GM15510 (cell line): ENCODE data around the gene PSMB9.

Experiments
- POLR2A ChIP-seq: IDR thresholded peaks from 3 replicates; pipeline ENCODE4 v1.6.1; 2011; ENCODE audit warnings: borderline replicate concordance; ENCODE audit not compliant: insufficient read length; ENCODE audit errors: extremely low read depth

PSMB9 gene

GRCh38 chr6:32847795-32848194 is 6.2 kb upstream of the PSMB9 start:
- no peak for TF ChIP-seq POLR2A

DNA sequence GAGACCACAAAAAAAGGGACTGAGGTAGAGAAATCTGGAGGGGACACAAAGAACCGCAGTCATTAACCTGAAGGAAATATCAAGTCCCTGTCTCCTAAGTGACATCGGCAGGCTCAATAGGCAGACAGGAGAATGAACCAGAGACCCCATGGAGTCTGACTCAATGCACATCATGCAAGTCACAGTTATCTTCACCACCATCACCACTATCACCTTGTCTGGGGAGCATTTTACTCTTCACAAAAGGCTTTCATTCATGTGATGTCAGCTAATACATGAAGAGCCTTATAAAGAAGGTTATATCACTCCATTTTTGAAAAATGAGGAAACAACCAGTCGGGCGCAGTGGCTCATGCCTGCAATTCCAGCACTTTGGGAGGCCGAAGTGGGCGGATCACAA is 4.9 kb upstream of the PSMB9 start:
- TF ChIP-seq POLR2A, result no peak

DNA sequence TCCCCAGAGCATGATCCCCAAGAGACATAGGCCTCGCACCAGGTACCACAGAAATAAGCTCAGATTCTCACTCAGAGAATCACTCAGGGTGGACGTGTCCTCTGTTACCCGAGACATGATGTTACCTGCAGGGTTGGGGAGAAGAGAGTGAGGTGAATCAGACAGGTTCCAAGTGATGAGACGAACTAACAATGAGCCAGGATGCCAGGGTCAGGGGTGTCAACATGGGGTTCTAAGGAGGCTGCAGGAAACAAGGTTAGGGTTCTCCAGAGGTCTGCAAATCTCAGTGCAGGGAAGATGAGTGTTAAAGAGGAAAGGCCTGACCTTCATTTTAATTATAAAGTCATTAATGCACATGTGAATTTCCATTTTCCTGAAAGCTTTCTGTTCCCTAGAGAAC is 3.0 kb upstream of the PSMB9 start:
- TF ChIP-seq POLR2A, result peak; percentile 15

DNA sequence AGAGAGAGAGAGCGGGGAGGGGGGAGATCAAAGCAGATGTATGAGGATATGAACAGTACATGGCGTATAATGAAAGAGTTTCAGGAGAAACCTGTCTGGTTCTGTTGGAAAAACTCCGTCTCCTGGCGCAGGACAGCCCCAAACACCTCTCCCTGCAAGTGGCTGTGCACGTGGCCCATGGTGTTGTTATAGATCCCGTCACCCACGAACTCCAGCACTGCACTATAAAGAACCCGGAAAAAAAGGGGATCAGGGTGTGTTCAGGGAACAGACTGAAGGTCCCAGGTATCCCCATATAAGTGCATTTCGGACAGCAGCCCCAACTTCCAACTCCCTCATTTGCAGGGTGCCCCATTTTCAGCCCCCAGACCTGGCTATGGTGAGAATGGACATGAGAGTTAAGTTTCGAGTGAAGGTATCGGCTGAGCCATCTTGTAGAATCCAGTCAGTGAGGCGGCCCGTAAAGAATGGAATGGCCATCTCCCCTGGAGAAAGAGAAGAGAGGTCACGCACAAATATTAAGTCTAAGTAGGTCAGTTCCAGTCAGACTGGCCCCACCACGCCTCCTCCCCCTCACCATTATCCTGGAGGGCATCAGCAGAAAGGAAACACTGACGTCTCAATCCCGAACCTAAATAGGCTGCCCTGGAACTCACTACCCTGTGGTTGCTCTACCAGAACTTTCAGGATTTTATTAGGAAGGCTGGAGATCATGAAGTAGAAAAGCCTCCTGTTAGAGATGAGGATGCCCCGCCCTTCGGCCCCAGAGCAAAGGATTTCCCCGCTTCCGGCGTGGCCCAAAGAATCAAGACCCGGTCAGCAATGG is 1.8 kb upstream of the PSMB9 start:
- TF ChIP-seq POLR2A, result no peak

GRCh38 chr6:32852844-32853540 is 1.0 kb upstream of the PSMB9 start:
- TF ChIP-seq POLR2A, result peak; percentile 31

- TF ChIP-seq POLR2A, result peak; percentile 14
These were observed 585 bp downstream of the PSMB9 start for GRCh38 chr6:32854376-32855178.

- TF ChIP-seq POLR2A, result no peak
These were observed 1.6 kb downstream of the PSMB9 start for GRCh38 chr6:32855467-32856174.

DNA sequence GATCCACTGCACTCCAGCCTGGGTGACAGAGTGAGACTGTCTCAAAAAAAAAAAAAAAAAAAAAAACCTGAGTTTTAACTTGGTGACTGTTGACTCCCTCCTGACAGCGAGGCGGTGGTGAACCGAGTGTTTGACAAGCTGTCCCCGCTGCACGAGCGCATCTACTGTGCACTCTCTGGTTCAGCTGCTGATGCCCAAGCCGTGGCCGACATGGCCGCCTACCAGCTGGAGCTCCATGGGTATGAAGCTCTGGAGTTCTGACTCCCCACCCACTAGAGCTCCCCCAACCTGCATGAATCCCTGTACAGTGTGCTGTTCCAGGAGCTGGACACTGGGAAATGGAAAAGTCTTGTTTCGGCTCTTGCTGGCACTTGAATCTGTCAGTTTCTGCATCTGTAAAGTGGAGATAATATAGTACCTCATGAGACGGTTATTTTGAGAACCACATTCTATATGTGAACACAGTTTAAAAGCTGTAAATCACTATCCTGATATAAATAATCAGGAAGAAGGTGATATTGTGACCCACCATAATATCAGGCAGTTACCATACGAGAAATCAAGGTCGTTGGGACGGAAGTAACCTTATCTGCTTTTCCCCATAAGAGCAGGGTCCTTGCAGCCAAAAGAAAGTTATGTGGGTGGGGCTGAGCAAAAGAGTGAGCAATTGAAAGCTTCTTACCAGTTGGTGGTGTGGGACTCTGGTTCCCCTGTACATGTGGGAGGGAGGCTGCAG is 3.3 kb downstream of the PSMB9 start:
- no peak for TF ChIP-seq POLR2A

GRCh38 chr6:32858194-32858593 is 4.2 kb downstream of the PSMB9 start:
- no peak for TF ChIP-seq POLR2A

GRCh38 chr6:32860674-32861073 is 6.7 kb downstream of the PSMB9 start:
- no peak for TF ChIP-seq POLR2A

DNA sequence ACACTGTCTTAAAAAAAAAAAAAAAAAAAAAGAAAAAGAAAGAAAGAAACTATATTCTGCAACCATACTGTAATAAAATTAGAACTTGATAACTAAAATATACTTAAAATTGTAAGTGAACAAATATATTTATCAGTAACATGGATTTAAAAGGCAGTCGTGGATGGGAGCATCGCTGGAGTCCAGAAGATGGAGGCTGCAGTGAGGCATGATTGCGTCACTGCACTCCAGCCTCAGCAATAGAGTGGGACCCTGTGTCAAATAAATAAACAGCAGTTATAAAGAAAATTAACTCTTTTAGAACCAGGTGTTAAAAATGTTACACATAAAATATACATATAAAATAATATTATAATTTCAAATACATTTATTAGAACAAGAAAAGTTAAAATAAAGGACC is 8.7 kb downstream of the PSMB9 start:
- no peak for TF ChIP-seq POLR2A

- no peak for TF ChIP-seq POLR2A
These were observed 11.9 kb downstream of the PSMB9 start for GRCh38 chr6:32865724-32866443.

GRCh38 chr6:32867022-32867477 is 13.1 kb downstream of the PSMB9 start:
- no peak for TF ChIP-seq POLR2A
